GM18505 (cell line): ENCODE measurements around the gene HPS1.

Experiments used
- ATAC-seq: cut with Tn5 transposase; IDR thresholded peaks from one replicate; pipeline ENCODE4 v1.9.1; 2021; ENCODE audit not compliant: unreplicated experiment
- POLR2A ChIP-seq: IDR thresholded peaks from 4 replicates; pipeline ENCODE4 v1.6.1; 2011; ENCODE audit warnings: borderline replicate concordance; ENCODE audit not compliant: insufficient read depth, insufficient read length; ENCODE audit errors: extremely low read depth

HPS1 gene

DNA sequence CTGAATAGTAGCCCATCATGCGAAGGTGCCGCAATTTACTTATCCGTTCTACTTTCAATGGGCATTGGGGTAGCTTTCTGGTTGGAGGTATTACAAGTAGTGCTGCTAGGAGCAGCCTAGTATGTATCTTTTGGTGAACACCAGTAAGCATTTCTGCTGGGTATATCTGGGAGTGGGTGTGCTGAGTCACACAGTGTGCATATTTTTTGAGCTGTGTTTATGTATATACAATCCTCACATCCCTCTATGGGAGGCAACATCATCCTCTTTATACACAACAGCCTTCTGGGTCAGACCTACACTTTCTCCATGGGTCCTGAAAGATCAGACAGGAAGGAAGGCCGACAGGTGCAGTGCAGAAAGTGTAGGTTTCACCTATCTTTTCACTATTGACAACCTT, 68.0 kb downstream of the HPS1 start:
- no peak for ATAC-seq
- no peak for TF ChIP-seq POLR2A

DNA sequence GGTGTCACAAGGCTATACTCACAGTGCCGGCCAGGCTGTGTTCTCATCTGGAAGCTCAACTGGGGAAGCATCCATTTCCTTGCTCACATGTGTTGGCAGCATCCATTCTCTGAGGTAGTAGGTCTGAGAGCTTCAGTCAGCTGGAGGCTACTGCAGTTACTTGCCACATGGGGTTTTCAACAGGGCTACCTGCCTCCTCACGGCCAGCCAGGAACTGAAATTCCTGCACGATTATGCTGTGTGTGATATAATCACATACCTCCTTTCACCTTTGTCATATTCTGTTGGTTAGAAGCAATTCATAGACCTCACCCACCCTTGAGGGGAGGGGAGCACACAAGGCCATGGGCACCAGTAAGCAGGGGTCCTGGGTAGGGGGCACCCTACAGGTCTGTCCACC, 69.2 kb downstream of the HPS1 start:
- TF ChIP-seq POLR2A, result no peak
- ATAC-seq, result no peak

DNA sequence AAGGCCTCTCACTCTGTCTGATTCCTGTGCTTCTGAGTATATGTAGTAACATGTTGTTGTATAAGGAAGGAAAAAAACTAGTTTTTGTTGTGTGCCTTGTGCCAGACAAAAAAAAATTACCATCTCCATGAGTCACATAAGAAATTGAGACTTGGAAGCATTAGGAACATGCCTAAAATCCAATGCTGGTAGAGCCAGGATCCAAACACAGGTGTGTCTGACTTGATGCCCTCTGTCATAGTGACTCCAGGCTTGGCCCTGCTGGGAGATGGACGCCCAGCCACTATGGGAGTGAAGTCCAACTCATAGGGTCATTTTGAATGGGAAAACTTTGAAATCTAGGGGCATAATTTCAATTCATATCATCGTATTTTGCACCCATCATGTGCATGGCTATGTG, 69.7 kb downstream of the HPS1 start:
- no peak for ATAC-seq
- TF ChIP-seq POLR2A, result no peak

DNA sequence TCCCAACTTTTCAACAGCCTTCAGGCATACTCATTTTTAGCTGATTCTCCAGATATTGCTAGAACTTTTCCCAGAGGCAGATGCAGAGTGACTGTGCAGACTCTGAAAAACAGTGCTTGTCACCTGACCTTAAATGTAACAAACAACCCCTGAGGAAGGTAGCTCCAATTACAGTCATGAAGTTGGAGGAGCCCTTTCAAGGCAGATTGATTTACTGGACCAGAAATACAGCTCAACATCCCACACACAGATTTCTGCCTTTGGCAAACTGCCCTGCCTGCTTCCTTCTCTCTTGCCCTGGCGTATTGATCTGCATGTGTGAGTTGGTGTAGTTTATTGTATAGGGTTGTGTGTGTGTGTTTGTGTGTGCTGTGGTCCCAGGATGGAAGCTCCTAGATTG, 70.2 kb downstream of the HPS1 start:
- TF ChIP-seq POLR2A, result no peak
- ATAC-seq, result no peak

DNA sequence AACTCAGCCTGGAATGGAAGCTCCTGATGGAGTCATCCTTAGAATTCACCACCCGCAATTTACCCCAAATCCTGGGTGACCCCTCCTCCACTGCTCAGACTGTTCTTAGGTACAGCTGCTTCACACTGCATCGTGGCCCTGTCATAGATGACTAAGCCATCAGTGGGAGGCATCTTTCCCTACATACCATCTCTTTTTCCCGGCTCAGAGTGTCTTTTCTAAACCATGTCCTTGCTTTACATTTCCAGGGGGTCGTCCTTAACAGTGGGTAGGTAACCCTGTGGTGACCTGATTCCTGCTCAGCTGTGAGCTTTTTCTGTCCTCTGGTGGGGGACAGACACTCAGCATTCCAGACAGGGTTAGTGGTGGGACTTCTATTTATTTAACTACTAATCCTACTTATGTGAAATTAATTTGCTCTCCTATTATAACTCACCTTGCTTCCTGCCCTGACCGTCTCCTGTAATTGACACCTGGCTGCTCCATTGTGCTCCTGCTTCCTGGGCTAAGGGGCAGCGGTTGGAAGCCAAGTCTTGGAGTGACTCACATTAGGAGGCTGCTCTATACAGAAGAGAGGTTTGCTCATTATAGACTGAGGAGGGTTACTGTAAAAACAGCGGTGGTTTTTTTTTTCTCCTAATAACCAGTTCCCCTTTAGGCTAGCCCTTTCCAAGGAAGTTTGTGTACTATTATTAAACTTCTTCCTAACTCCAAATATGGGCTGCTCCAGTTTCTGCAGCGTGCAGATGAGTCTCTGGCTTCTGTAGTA, 72.3 kb downstream of the HPS1 start:
- TF ChIP-seq POLR2A, result no peak
- no peak for ATAC-seq

DNA sequence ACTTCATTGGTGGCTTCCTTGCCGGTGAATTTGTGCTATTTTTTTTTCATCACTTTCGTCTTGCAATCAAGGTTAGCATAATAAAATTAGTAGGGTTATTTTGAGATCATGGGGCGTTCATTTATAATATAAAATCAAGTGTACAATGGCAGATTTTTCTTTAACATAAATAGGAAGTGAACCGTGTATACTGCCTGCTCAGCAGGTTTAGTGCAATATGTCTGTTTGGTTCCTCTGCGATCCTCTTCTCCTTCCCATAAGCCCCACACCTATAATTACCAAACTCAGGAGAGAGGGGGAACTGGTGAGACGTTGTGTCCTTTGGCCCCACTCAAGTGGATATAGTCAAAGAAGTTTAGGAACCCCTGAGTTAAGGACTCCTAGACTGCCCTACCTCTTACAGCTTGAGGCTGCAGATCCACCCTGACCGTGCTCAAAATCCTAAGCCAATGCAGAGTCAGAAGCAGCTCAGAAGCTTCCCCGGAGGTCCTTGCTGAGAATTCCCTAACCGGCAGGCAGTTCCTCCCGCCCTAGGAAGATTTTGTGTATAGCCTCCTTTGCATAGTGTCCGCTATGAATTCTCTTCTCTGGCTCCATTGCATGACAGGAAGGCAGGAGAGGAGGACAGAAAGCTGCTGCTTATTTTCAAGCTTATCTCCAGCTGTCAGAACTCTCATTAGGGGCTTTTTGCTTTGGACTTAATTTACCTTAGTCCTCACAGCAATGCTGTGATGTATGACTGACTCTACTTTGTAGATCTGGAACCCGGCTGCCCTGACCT, 73.3 kb downstream of the HPS1 start:
- TF ChIP-seq POLR2A, result no peak

DNA sequence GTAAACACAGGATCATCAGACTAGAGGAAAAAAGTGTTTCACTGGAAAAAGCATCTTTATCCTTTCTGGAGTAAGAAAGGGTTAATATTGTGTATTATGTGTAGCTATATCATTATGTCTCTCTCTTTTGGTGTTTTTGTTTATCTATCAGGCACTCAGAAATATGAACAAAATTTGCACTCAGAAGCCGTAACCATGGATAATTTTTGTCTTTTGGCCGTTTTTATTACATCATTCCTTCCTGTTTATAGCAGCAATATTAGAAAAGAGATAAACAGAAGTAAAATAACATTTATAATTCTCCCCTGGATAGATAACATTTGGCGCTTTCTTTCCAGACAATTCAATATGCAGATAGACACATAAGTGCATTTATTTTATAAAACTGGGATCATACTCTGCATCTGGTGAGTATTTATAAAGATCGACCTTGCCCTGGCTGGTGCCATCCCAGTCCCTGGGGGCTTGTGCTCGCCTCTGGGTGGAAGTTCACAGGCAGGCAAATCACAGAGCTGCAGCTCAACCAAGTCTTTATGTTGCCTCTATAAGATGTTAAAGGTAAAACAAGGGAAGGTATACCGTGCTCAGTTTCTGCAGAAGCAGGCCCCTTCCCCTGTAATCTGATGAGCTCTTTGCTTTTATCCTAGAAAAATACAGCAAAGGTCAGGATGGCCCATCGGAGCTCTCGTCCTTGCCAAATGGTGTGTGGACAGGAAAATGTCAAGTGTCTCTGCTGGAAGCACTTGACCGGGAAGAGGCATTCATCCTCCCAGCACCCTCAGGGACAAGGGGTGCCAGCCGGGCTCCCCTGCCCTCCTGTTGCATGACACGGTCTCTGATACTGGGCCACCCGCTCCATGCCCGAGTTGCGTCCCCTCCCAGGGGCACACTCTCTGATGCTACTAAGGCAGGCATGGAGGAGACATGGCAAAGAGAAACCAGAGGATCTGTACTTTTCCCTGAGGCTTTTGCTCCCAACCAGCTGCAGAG, 75.6 kb downstream of the HPS1 start:
- TF ChIP-seq POLR2A, result no peak
- ATAC-seq, result no peak

More for the DNA sequence above, 73.3 kb downstream of the HPS1 start:
- no peak for ATAC-seq

DNA sequence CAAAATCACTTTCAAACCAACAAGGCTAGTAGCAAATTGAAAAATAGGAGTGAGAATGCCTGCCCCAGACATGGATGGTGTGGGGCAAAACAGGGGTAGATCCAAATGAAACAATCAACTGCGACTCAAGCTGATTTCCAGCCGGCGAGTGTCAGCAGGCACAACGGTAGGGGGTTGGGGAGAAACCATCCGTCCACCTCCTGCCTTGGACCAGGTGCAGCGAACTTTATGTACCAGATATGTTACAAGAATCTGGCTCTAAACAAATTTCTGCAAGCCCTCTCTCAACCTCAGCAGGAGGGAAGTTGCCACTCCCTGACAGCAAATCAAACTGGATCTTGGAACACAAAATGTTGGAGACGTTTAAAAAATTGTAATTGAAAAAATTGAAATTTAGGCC, 76.9 kb downstream of the HPS1 start:
- no peak for ATAC-seq
- no peak for TF ChIP-seq POLR2A

DNA sequence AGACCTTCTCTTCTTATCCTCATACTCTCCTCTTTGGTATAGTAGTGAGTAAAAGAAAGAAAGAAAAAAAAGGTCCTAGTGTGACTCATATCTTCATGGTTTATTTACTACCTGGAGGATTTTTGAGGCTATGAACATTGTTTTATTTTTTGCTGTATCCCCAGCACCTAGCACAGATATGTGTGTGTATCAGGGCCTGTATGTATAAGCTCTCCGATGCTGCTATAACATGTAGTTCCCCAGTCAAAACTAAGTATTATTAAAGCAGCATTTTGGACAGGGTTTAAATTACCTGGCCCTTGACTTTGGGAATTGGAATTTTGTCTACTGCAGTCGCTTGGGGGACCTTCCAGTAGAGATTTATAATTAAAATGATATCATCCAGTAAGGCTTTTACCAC, 78.1 kb downstream of the HPS1 start:
- no peak for ATAC-seq
- no peak for TF ChIP-seq POLR2A

DNA sequence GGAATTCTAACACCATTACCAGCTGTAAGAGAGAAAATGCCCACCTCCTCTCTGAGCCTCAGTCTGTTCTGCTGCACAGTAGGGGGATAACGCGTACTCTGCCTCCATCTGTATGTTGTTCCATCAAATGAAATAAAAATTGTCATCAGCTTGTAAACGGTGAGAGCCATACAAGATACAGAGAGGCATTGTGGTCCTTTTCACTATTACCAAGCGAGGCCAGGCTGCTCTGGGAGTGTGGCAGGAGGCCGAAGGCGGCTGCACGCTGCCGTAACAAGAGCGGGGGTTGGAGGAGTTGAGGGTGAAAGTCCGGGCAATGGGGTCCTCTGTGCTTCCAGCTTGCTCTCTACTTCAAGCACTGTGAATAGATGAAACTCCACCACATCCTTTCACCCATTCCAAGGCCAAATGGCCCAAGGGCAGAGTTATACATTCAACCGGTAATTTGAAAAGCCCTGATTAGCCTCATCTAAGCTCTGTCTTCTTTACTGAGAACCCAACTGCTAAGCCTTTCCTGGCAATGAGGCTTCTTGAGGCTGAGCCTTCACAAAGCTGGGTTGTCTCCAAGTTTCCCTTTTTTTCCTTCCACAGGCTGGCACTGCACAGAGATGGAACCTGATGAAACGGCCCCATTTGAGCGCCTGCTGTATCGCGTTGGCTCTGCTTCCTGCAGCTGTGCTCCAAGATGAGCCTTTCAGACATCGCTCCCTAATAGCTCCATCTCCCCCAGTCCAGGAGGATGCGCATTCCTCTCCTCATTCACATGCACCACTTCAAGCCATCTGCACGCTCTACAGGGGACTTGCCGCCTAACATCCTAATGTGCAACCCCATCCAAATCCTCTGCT, 78.9 kb downstream of the HPS1 start:
- TF ChIP-seq POLR2A, result no peak
- ATAC-seq, result no peak
